Ascending aorta (tissue), 2 donors: ENCODE data around the gene KRTAP5-8. TPM values are rescaled to one million over a fixed set of nuclear protein-coding genes. Genes with fewer than 3 reads are reported as not detected.
"Not testable (repeated sequence)": the region's sequence is repeated elsewhere in the genome, so short reads cannot be mapped to it uniquely, and the experiment has no call there.

Experiments used
- DNase-seq, 2 donors: peaks; one replicate each; pipeline ENCODE4 v3.0.0-alpha.2; 2019; ENCODE audit warnings: low spot score in 2 of 2
- H3K27ac ChIP-seq, 2 donors: fragments of 200-600 bp; sonication (generic); one replicate each; pipeline ENCODE4 v1.5.1; 2016 to 2017; ENCODE audit warnings: mild to moderate bottlenecking in 1 of 2
- H3K27me3 ChIP-seq: fragments of 200-600 bp; sonication (generic); one replicate; pipeline ENCODE4 v1.5.1; 2017
- H3K36me3 ChIP-seq, 2 donors: fragments of 200-600 bp; sonication (generic); one replicate each; pipeline ENCODE4 v1.5.1; 2016
- H3K4me1 ChIP-seq, 2 donors: fragments of 200-600 bp; sonication (generic); one replicate each; pipeline ENCODE4 v1.5.1; 2016 to 2017; ENCODE audit warnings: mild to moderate bottlenecking in 1 of 2
- H3K4me3 ChIP-seq, 2 donors: fragments of 200-600 bp; sonication (generic); one replicate each; pipeline ENCODE4 v1.5.1; 2016 to 2017; ENCODE audit warnings: mild to moderate bottlenecking in 1 of 2
- H3K9me3 ChIP-seq, 2 donors: fragments of 200-600 bp; sonication (generic); one replicate each; pipeline ENCODE4 v1.5.1; 2016
- intact Hi-C: fragments of 100-400 bp; cut with DNase I; formaldehyde crosslinking; loops from one replicate; pipeline ENCODE4 v1.15.1; 2023
- total RNA-seq: library from RNA; depleted of rRNA; stranded (reverse); fragments of >200 nt; gene quantifications from one replicate; pipeline ENCODE4 v1.1.0, GENCODE V29; 2016
- TF ChIP-seq, protein P1 (sequence below), 3 experiments: fragments of 200-600 bp in 2 of 3; fragments of 450-650 bp in 1 of 3; sonication (generic) in 2 of 3; IDR thresholded peaks; one replicate each; pipeline ENCODE4 v1.5.1; 2016 to 2019; ENCODE audit warnings: antibody characterized with exemption in 3 of 3, mild to moderate bottlenecking in 1 of 3, moderate library complexity in 1 of 3

The KRTAP5-8 gene
- total RNA-seq, 1 donor from 2014 or later, result not detected

GRCh38 chr11:71527576-71528210, 10.1 kb upstream of the KRTAP5-8 start:
- DNase-seq, result no peak
- Histone ChIP-seq H3K9me3 (no peaks in the 10 kb centered on the region), H3K4me3 (no peak overlapping the region), H3K4me1 (no peaks in the 10 kb centered on the region), H3K27me3 (no peaks in the 10 kb centered on the region), H3K27ac (no peak overlapping the region), H3K36me3 (no peaks in the 10 kb centered on the region)
- TF ChIP-seq, protein P1, sequence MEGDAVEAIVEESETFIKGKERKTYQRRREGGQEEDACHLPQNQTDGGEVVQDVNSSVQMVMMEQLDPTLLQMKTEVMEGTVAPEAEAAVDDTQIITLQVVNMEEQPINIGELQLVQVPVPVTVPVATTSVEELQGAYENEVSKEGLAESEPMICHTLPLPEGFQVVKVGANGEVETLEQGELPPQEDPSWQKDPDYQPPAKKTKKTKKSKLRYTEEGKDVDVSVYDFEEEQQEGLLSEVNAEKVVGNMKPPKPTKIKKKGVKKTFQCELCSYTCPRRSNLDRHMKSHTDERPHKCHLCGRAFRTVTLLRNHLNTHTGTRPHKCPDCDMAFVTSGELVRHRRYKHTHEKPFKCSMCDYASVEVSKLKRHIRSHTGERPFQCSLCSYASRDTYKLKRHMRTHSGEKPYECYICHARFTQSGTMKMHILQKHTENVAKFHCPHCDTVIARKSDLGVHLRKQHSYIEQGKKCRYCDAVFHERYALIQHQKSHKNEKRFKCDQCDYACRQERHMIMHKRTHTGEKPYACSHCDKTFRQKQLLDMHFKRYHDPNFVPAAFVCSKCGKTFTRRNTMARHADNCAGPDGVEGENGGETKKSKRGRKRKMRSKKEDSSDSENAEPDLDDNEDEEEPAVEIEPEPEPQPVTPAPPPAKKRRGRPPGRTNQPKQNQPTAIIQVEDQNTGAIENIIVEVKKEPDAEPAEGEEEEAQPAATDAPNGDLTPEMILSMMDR (IDR thresholded peaks at IDR 0.05), result no peak
- intact Hi-C loops, result no loop called here

DNA sequence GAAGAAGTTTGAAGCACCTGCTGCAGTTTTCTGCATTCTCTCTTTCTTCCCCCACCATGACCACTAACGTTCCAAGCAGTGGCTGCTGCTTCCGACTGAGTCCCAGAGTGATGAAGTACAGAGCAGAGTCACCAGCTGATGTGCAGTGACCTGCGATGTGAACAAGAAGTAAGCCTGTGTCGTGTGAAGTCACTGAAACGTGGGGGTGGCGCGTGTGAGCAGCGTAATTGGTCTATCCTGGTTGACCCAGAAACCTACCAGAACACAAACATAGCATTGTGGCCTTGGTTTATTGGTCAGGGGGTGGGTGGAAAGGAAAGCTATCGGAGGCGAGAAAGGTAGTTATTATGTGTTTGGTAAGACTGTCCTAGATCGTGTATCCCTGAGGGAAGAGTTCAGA, 7.2 kb upstream of the KRTAP5-8 start:
- H3K4me1 ChIP-seq, result no peaks in the 10 kb centered on the region
- intact Hi-C loops, result no loop called here
- no peaks in the 10 kb centered on the region for H3K27me3 ChIP-seq
- no peak for DNase-seq
- H3K27ac ChIP-seq, result no peak overlapping the region
- no peaks in the 10 kb centered on the region for H3K36me3 ChIP-seq
- H3K4me3 ChIP-seq, result no peak overlapping the region
- TF ChIP-seq, protein P1 (IDR thresholded peaks at IDR 0.05), result no peak
- no peaks in the 10 kb centered on the region for H3K9me3 ChIP-seq

GRCh38 chr11:71532036-71532610, 5.7 kb upstream of the KRTAP5-8 start:
- no peak overlapping the region for H3K27ac ChIP-seq
- TF ChIP-seq, protein P1 (IDR thresholded peaks at IDR 0.05), result no peak
- no peak overlapping the region for H3K4me3 ChIP-seq
- no peaks in the 10 kb centered on the region for H3K36me3 ChIP-seq
- no peaks in the 10 kb centered on the region for H3K9me3 ChIP-seq
- no peaks in the 10 kb centered on the region for H3K4me1 ChIP-seq
- no peaks in the 10 kb centered on the region for H3K27me3 ChIP-seq
- no peak for DNase-seq
- intact Hi-C loops, result no loop called here

GRCh38 chr11:71534711-71535608, 2.9 kb upstream of the KRTAP5-8 start:
- H3K4me1 ChIP-seq, H3K36me3 ChIP-seq, H3K27ac ChIP-seq, H3K4me3 ChIP-seq, H3K27me3 ChIP-seq, DNase-seq, H3K9me3 ChIP-seq, intact Hi-C loops: not testable (repeated sequence)

- no peaks in the 10 kb centered on the region for H3K4me1 ChIP-seq
Observed at GRCh38 chr11:71535825-71536224, 2.0 kb upstream of the KRTAP5-8 start.

More at GRCh38 chr11:71535825-71536224, 2.0 kb upstream of the KRTAP5-8 start:
- no peak overlapping the region for H3K4me3 ChIP-seq
- H3K9me3 ChIP-seq, result no peaks in the 10 kb centered on the region
- no peaks in the 10 kb centered on the region for H3K36me3 ChIP-seq
- no peak for DNase-seq
- H3K27ac ChIP-seq, result no peak overlapping the region
- intact Hi-C loops, result no loop called here
- TF ChIP-seq, protein P1 (IDR thresholded peaks at IDR 0.05), result no peak
- no peaks in the 10 kb centered on the region for H3K27me3 ChIP-seq
